Right lobe of liver (tissue), 4 donors: ENCODE measurements around the gene EXOSC1.
"Not testable (repeated sequence)": the region's sequence is repeated elsewhere in the genome, so short reads cannot be mapped to it uniquely, and the experiment has no call there.

Source experiments
- CTCF ChIP-seq, 4 donors: fragments of 200-600 bp in 3 of 4; fragments of 450-650 bp in 1 of 4; IDR thresholded peaks; one replicate each; pipeline versions ENCODE4 v1.5.1 to v1.8.0; 2016 to 2022; ENCODE audit warnings: antibody characterized with exemption in 4 of 4, mild to moderate bottlenecking in 2 of 4
- POLR2A ChIP-seq: fragments of 450-650 bp; IDR thresholded peaks from one replicate; pipeline ENCODE4 v1.6.1; 2017; ENCODE audit warnings: antibody characterized with exemption, mild to moderate bottlenecking
- donor health status: DM: no; HTN: no; CAD: no.
- donor health status: DM: no; HTN: no; CAD: no.
- donor health status: DM: no; HTN: yes; CAD: no.

DNA sequence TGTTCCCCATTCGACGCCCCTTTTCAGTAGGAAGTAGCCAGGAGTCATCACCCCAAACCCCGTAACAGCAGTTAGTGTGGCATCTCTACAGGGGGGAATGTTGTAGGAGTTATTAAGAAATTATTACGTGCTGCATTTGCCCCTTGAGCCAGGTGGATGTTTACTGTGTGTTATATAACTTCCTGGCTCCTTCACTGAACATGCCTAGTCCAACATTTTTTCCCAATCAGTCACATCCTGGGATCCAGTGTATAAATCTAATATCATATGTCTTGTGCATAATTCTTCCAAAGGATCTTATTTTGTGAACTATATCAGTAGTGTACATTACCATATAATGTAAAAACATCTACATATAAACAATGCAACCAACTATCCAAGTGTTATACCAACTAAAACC, 33.6 kb upstream of the EXOSC1 start:
- not testable (repeated sequence) for TF ChIP-seq POLR2A; CTCF (IDR thresholded peaks at IDR 0.05)
